ENCODE data around the gene NSMCE4A.
"Not testable (repeated sequence)": the region's sequence is repeated elsewhere in the genome, so short reads cannot be mapped to it uniquely, and the experiment has no call there.

Gene NSMCE4A, protein sequence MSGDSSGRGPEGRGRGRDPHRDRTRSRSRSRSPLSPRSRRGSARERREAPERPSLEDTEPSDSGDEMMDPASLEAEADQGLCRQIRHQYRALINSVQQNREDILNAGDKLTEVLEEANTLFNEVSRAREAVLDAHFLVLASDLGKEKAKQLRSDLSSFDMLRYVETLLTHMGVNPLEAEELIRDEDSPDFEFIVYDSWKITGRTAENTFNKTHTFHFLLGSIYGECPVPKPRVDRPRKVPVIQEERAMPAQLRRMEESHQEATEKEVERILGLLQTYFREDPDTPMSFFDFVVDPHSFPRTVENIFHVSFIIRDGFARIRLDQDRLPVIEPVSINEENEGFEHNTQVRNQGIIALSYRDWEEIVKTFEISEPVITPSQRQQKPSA

DNA sequence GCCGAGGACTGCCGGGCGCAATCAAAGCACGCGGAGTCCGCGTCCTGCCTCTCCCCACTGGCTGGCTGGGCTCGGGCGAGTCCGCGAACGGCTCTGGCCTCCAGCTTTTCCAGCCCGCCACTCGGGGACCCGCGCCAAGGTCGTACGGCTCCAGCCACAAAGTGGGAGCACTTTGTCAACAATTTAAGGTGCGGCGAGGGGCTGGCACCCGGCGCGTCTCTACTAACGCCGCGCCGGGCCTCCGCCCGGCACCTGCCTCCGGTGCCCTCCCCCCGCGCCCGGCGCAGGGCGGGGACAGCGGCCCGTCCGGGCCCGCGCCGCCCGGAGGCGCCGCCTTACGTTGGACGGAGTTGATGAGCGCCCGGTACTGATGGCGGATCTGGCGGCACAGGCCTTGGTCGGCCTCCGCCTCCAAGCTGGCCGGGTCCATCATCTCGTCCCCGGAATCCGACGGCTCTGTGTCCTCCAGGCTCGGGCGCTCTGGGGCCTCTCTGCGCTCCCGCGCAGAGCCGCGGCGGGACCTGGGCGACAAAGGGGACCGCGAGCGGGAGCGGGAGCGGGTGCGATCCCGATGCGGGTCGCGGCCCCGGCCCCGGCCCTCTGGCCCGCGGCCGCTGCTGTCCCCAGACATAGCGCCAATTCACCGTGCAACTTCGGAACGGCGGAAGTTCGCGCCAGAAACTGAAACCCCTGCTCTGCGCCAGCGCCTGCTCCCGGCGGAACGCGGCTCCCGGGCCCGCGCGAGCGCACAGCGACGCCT, at the start of gene NSMCE4A:
Gene NSMCE4A, minus strand, starts transcription at position 683 of the 760 bp plus-strand sequence. Its CDS starts 52 bp downstream, at position 631.
- DNase-seq = peak; percentile 87

DNA sequence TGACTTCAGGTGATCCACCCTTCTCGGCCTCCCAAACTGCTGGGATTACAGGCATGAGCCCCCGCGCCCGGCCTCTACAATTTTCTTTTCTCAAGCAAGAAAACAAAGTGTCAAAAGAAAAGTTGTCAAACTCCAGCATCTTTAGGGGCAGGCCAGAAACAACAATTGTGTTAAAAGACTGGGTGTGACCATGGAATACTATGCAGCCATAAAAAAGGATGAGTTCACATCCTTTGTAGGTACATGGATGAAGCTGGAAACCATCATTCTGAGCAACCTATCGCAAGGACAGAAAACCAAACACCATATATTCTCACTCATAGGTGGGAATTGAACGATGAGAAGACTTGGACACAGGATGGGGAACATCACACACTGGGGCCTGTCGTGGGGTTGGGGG, 48.2 kb upstream of the NSMCE4A start:
- not testable (repeated sequence) for DNase-seq

DNA sequence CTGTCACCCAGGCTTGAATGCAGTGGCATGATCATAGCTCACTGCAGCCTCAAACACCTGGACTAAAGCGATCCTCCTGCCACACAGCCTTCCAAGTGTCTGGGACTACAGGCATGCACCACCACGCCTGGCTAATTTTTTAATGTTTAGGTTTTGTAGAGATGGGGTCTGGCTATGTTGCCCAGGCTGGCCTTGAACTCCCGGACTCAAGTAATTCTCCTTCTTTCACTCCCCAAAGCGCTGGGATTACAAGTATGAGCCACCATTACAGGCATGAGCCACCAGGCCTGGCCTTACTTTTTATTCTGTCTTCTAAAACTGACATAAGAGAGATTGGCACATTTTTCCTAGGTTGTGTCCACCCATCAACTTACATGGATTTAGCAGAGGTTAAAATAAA, 47.3 kb upstream of the NSMCE4A start:
- DNase-seq = no peak

DNA sequence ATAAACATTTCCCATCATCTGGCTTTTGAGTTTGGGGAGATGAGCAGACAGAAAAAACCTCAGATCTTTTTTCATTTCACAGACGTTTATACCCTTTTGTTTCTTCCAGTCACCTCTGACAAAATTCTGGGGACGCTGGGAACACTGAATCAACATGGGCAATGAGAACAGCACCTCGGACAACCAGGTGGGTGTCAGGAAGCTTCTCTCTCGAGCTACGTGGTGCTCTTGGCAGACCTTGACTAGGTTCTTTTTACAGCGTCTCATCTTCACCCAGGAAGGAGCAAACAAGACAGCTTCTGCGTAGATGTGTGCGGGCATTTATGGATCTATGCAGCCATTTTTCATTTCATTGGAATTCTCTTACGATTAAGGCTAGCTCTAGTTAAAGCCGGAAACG, 46.8 kb upstream of the NSMCE4A start:
- DNase-seq = no peak

DNA sequence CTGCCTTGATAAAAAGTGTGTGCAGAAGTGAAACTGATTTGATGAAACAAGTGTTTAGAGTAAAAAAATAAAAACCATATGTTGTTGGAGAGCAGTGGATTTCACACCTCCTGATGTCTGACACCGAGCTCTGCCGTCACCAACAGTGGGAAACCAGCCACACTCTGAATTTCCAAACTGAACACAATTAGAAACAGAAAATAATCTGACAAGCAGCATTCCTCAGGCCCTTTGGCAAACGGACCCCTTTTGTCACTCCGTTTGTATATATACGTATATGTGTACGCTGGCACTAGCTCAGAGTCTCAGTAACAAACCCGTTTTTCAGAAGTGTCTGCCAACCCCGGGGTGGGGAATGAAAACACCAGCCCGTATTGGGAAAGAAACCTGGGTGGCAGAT, 46.4 kb upstream of the NSMCE4A start:
- DNase-seq = peak; percentile 63

DNA sequence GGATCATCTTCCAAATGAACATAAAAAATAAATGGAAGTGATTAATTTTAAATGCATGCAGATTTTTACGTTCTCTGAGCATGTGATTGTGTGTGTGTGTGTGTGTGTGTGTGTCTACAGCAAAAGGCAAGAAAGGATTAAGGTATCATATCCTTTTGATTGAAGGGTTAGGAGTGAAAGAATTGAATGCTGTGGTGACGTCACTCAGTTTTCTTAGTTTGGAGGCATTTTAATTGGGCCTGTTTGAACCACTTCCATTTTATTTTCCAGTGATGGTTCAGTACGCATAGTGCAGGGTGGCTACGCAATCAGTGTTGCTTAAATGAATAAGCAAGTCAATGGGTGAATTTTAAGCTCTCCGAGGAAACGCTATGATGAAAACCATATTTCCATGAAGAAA, 45.2 kb upstream of the NSMCE4A start:
- no peak for DNase-seq

DNA sequence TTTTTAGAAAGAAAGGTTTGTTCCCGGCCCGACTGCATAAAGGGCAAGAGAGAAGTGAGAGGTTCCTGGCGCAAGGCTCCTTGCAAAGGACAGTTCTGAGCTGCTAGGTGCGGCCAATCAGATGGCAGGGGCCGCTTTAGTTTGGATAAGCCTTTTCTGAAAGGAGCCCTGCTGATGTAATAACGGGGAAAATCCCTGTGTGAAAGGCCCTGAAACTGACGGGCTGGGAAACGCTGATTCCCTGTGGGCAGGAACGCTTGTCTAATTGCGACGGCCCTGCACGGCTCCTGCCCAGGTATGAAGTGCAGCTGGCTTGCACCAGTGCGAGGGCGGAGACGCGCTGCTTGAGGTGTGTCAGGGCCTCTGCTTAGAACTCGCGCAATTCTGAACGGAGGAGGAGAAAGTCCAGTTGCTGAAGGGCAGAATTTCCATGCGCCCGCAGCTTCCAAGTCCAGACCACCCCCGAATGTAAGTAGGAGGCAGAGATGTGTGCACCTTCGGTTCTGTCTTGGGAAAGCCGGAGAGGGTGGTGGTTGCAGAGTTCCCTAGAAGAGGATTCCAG, 44.5 kb upstream of the NSMCE4A start:
- DNase-seq = no peak

DNA sequence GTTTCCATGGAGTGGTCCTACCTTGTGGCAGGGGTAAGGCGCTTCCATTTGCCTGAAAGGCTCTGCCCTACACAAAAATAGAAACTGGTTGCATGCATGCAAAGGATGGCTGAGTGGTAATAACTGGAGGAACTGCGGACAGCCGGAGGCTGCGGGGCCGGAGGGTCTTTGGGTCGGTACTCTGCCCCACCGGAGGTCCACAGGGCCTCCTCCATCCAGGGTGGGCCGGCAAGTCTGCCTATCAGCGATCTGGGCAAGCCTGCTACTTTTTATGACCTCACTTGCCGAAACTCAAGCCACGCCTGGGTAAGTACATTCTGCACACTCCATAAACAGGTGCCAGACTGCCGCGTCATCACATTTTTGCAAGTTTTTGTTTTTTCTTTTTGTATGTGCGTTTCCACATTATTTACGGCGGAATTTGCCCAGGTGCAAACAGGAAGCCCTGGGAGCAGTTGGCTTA, 44.0 kb upstream of the NSMCE4A start:
- no peak for DNase-seq

DNA sequence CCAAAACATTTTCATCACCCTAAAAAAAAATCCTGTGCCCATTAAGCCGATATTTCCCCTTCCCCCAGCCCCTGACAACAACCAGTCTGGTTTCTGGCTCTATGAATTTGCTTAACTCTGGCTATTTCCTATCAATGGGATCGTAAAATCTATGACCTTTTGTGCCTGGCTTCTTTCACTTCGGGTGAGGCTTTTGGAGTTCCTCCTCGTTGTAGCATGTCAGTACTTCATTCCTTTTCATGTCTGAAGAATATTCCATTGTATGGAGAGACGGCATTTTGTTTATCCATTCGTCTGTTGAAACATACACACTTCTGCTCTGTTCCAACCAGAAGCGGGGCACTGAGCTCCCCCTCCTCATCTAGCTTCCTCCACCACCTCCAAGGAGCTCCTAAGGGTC, 43.5 kb upstream of the NSMCE4A start:
- DNase-seq = no peak

DNA sequence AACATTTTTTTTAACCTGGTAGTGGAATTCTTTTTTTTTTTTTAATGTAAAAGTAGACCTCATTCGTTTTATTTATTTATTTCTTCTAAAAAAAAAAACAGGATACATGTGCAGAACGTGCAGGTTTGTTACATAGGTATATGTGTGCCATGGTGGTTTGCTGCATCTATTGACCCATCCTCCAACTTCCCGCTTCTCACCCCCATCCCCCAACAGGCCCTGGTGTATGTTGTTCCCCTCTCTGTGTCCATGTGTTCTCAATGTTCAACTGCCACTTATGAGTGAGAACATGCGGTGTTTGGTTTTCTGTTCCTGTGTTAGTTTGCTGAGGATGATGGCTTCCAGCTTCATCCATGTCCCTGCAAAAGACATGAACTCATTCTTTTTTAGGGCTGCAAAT, 42.9 kb upstream of the NSMCE4A start:
- DNase-seq = not testable (repeated sequence)

DNA sequence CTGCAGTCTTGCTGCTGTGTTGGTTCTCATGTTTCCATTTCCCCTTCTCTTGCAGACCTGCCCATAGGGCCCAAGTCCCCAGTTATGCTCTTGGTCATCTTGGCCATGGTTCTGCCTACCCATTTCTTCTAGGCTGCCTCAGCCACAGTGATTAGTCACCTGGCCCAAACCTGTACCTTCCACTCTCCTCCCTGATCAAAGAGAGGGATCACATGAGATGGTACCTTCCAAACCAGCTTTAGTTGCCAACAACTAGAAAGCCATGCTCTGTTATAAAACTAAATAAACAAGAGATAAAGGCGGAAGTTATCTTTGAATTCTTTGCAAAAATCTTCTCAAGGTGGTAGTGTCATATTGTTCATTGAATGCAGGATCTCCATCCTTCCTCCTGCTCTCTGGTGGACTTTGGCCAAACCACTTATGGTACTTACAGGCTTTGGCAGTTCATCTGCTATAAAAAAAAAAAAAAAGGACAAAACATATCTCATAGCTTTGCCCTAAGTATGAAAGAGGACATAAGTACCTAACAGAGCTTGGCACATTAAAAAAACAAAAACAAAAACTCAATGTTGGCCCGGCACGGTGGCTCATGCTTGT, 39.7 kb upstream of the NSMCE4A start:
- DNase-seq = no peak

DNA sequence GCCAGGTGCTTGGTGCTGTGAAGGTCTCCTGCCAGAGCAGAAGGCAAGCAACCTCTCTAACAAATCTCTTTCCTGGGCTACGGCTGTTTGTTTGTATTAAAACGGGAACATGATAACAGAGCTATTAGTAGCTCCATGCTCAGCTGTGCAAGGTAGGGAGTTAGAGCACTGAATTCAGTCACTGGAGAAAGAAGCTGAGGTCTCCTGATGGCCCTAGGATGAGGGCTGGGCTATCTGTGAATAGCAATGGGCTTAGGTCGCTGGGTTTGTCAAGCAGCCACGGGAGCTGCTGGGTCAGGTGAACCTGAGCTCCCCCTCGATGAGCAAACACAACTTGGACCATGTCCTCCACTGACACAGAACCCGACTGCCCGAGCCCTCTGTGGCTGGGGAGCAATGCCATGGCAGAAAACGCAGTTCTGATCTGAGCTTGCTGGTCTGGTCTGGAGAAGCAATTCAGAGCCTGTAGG, 38.3 kb upstream of the NSMCE4A start:
- DNase-seq = no peak

DNA sequence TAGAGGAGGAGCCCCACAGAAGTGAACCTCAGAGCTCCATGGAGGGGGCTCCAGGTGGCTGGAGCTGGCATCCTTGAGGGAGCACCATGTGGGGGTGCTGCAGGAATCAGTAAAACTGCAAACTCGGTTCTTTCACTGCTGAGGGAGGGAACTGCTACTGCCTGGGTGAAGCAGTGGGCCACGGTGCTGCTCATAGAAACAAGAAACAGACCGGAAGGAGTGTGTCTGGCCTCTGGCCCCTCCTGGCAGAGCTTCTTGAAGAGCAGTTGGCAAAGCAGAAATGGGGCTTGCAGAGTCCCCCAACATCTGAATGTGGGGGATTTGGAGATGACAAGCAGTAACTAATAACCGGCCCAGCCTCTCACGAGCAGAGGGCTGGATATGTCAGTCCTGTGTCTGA, 37.7 kb upstream of the NSMCE4A start:
- DNase-seq = no peak

DNA sequence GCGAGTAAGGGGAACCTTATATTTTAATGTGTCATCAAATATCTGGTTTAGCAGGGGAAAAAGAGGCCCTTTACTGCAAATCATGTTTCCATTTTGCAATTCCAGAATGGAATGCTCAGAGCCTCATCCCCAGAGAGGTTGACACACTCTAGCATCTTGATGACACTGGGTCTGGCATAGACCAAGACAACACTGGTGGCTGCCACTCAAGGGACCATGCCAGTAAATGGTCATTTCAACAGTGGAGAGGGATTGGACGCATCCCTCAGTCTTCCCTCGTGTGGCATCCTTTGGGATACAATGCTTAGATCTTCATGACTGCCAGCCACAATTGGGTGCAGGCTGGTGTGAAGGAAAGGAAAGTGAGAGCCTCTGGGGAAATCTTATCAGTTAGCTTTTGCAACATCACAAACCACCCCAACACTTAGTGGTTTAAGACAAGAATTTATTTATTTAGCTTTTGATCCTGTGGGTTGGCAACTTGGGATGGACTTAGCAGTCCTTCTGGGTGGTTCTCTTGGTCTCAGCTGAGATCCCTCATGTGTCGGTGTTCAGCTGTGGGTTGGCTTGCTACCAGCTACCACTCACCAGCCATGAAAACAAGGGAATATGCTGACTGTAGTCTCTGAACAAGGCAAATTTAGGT, 35.5 kb upstream of the NSMCE4A start:
- no peak for DNase-seq

DNA sequence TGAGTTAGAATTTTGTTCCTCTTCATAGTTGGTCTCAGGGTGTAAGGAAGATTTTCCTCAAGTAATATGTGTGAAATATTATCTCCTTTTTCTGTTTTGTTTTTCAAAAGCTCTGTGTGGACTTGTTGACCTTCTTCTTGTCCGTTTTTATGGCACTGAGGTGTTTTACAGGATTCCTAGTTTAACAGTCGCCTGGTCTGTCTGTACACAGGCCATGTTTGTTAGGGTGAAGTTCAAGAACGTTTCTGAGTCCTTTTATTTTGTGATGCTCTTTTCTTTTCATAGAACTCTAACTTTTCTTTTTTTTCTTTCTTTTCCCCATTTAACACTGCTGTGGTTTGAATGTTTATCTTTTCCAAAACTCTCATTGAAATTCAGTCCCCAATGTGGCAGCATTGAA, 32.4 kb upstream of the NSMCE4A start:
- no peak for DNase-seq

DNA sequence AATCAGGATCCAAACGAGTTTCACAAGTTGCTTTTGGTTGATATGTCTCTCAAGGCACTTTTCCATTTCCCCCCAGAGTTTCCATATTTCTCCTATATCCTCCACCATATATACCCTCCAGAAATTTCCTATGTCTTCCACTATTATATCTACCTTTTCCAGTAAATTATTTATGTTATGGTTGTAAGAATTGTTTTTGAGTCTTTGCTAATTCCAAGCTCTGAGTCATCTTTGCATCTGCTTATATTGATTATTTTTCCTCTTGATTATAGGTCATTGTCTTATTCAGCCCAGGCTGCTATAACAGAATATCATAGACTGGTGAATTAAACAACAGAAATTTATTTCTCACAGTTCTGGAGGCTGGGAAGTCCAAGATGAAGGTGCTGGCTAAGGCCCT, 26.7 kb upstream of the NSMCE4A start:
- DNase-seq = no peak

DNA sequence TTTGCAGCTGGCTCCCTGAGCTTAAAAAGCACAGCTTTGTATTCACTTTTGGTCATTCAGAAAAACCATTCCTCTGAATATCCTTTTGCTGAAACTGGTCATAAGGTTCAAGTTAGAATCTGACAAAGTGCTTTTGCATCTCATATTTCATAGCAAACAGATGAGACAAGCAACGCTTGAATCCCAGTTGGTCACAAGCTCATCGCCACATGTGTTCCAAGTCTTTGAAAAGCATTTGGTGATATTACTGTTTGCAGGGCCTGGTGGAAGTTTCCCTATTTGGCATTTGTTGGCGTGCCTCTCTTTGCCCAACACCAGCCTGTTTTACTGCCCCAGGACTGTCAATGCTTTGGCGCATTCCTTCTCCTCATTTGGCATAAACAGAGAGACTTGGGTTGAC, 24.3 kb upstream of the NSMCE4A start:
- no peak for DNase-seq

DNA sequence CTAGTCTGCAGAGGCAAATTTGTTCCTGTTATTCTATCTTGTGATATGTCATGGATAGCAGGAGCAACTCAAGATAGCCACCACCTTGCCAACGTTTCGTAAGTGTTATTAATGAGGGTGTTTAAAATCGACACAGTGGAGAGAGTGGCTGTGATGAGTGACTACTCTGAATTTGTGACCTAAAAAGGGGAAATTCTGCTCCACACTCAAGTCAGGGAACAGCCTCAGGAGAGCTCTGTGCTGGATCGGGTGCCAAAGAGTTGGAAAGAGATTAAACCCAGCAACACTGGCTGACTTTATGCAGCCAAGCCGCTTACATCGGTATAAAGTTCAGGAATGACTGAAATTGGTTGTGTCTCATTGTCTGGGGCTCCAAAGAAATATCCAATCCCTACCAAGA, 23.4 kb upstream of the NSMCE4A start:
- DNase-seq = no peak

DNA sequence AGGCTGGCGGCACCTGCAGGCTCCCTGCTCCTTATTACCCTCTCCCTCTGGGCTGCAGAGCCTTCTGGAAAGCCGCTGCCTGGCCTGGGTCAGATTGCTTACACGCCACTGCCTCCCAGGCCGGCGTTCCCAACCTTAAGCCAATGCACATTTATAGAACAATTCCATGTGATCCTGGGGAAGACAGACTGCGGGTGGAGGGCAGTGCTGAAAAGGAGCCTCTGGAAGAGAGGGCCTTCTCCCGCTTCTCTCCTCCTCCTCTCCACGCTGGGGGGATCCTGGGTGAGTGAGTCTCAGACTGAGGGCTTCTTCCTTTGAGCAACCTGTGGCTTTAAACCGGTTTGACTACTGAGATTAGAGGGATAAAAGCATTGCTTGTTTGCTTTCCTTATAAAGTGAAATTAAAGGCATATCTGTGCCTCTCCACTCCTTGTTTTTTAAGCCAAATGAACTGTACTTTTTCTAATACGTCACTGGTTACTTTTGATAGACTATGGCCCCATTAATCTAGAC, 19.5 kb upstream of the NSMCE4A start:
- peak; percentile 52 for DNase-seq

DNA sequence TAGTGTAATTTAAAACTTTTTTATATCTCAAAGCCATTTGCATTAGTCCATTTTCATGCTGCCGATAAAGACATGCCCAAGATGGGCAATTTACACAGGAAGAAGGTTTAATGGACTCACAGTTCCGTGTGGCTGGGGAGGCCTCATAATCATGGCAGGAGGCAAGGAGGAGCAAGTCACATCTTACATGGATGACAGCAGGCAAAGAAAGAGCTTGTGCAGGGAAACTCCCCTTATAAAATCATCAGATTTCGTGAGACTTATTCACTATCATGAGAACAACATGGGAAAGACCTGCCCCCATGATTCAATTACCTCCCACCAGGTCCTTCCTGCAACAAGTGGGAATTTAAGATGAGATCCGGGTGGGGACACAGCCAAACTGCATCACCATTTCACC, 16.7 kb upstream of the NSMCE4A start:
- DNase-seq = not testable (repeated sequence)

DNA sequence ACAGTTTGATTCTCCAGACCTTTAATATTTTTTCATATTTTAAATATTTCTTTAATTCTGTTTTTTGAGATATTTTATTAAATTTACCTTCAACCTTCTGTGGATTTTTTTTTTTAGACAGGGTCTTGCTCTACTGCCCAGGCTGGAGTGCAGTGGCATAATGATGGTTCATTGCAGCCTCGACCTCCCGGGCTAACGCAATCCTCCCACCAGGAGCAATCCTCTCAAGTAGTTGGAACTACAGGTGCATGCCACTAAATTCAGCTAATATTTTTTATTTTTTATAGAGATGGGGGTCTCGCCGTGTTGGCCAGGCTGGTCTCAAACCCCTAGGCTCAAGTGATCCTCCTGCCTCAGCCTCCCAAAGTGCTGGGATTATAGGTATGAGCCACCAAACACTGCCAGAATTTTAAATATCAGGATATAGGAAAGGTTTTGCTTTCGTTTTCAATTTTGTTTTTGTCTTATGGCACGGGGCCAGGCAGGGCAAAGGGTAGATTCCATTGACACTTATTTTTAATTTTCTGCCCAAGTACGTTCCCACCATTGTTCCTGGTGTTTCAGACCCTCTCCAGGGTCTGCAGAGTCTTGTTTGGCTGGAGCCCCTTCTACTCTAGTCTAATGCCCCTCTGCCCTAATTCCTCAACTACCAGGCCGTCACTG, 15.1 kb upstream of the NSMCE4A start:
- DNase-seq = no peak
